GM12864 (cell line): ENCODE results near the gene PLXNB1.

Source experiments
- DNase-seq: peaks from one replicate; pipeline ENCODE4 v3.0.0-alpha.2; 2011; ENCODE audit warnings: low read depth
- H3K4me3 ChIP-seq: 2 replicates; pipeline ENCODE4 v1.5.1; 2011; ENCODE audit warnings: mild to moderate bottlenecking, low read depth, low read length, control low read depth
- CTCF ChIP-seq: IDR thresholded peaks from 2 replicates; pipeline ENCODE4 v1.5.1; 2011; ENCODE audit warnings: low read depth, mild to moderate bottlenecking, moderate library complexity, low read length, control low read depth, inconsistent platforms; ENCODE audit errors: missing control alignments

Gene PLXNB1

GRCh38 chr3:48451270-48451669 lies 21.4 kb upstream of the PLXNB1 start:
- TF ChIP-seq CTCF, result no peak
- H3K4me3 ChIP-seq, result no peak overlapping the region
- DNase-seq, result no peak

DNA sequence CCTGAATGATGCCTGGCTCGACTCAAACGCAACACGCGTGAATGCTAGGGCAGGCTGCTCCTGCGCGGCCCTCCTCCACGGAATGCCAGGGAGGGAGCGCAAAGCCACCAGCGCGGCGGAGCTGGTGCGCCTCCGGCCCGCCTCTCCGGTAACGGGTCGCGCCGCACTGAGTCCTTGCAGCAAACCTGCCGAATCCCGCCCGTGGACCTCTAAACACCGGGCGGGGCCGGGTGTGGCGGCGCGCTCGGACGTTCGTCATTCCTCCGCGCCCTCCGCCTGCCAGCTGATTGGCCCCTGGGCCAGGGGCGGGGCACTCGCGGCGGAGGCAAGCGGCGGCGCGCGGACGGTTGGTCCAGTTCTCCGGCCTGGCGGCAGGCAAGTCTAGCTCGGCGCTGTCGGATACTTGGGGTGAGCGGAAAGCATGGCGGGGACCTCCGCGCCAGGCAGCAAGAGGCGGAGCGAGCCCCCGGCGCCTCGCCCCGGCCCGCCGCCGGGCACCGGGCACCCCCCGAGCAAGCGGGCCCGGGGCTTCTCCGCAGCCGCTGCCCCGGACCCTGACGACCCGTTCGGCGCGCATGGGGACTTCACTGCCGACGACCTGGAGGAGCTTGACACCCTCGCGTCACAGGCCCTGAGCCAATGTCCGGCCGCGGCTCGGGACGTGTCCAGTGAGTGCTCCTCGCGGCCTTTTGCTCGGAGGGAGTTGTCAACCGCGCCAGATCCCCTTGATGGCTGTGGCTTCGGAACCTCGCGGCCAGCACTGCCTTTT lies 16.7 kb upstream of the PLXNB1 start, which contains the start of gene ATRIP:
TSS of gene ATRIP (plus strand) at position 313 of the 769 bp plus-strand sequence. CDS start at position 422, 109 bp downstream.
- H3K4me3 ChIP-seq, result peak within 1 kb of the TSS; percentile 87
- no peak for DNase-seq
- TF ChIP-seq CTCF, result no peak

DNA sequence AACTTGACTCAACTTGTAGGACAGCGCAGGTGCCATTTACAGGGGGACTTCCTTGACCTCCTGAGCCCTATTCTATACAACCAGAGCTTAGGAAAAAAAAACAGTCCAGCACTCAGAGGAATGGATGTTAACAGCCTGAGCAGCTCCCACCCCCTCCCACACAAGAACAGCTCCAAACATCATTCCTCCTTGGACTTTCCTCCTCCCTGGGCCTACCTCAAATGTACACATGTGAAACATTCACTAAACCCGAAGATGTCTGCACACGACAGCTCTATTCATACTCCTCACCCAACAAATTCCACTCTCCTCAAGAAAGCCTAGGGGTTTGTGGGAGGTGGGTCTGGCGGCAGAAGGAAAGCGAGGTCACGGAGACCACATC lies 16.1 kb upstream of the PLXNB1 start:
- TF ChIP-seq CTCF, result no peak
- peak overlapping the region; percentile 87 for H3K4me3 ChIP-seq
- DNase-seq, result no peak

DNA sequence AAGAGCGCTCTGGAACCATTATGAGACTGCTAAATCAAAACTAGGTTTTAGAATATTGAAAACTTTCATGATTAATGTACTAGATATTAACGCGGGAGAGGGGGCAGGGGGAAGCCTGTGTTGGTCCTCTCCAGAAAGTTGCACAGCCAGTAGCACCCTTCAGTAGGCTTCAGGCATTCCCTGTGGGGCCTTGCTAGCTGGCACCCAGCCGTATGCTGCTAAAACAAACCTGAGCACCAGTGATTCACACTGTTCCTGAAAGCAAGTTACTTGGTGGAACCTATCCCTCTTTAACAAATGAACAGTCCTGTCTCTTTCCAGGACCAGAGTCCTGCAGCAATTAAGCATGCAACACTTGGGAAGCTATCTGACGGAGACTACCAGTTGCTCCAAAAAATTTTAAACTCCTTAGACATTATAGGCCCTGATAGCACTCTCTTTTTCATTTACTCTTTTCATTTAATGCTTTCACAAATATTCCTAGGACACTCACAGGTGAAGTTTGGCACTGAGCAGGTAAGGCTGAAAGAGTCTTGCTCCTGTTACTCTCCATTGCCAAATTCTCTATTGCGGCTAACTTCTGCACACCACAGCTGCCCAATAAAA lies 15.5 kb upstream of the PLXNB1 start:
- no peak for TF ChIP-seq CTCF
- peak overlapping the region; percentile 87; the same call in 1 of the 2 replicates for H3K4me3 ChIP-seq

DNA sequence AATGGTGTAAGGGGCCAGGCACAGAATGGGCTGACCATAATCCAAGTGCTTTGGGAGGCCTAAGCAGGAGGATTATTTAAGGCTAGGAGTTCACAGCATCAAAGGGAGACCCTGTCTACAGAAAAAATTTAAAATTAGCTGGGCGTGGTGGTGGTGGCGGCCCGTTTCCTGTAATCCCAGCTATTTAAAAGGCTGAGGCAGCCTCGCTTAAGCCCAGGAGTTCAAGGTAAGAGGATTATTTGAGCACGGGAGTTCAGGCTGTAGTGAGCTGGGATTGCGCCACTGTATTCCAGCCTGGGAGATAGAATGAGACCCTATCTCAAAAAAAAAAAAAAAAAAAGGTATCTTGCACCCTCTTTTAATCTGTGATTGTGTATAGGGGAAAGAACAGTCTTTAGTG lies 12.1 kb upstream of the PLXNB1 start:
- DNase-seq, result no peak
- H3K4me3 ChIP-seq, result no peak overlapping the region; the same call in 1 of the 2 replicates
- TF ChIP-seq CTCF, result no peak

More for the DNA sequence above, 15.5 kb upstream of the PLXNB1 start:
- no peak for DNase-seq

DNA sequence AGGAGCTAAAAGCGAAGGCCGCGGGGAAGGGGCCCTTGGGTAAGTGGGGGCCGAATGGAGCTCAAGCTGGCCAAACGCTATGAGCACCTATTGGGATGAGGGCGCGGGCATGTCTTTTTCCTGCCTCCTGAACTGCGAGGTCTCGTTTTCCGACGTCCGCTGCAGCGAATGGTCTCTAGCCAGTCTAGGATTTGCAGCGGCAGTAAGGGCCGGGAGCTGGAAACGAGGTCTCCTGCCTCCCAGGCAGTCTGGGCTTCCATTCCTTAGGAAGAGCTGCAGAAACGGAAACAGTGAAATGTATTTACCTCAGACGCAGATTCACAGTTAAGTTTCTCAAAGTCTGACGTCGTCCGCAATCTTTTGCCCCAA lies 10.7 kb upstream of the PLXNB1 start:
- TF ChIP-seq CTCF, result no peak
- H3K4me3 ChIP-seq, result peak overlapping the region; percentile 98
- no peak for DNase-seq
